K562 (cell line): Measurements from ENCODE around the gene CNPY4. TPM values are rescaled to one million over a fixed set of nuclear protein-coding genes. Genes with fewer than 3 reads are reported as not detected.

Experiments used
- CLOCK ChIP-seq: fragments of 250-450 bp; sonication (Bioruptor Pico); IDR thresholded peaks from 2 replicates; pipeline ENCODE4 v1.4.0; 2020; ENCODE audit warnings: mild to moderate bottlenecking, moderate library complexity, borderline replicate concordance
- COPS2 ChIP-seq: fragments of 450-650 bp; conservative IDR thresholded peaks from 2 replicates; pipeline ENCODE4 v1.6.1; 2016; ENCODE audit warnings: mild to moderate bottlenecking, moderate library complexity
- ELK1 ChIP-seq: sonication (generic); formaldehyde crosslinking; IDR thresholded peaks from 2 replicates; pipeline ENCODE4 v1.8.1; 2022; ENCODE audit warnings: missing genetic modification reagents
- FOXP1 ChIP-seq: sonication (generic); formaldehyde crosslinking; IDR thresholded peaks from 2 replicates; pipeline ENCODE4 v1.8.0; 2022; ENCODE audit warnings: mild to moderate bottlenecking, missing genetic modification reagents
- IRF2 ChIP-seq: sonication (generic); formaldehyde crosslinking; IDR thresholded peaks from 2 replicates; pipeline ENCODE4 v1.8.1; 2022; ENCODE audit warnings: mild to moderate bottlenecking, missing genetic modification reagents
- KDM4B ChIP-seq, 2 experiments: fragments of 450-650 bp in 1 of 2; sonication (generic) in 1 of 2; IDR thresholded peaks; 2 replicates each; pipeline ENCODE4 v1.6.1; 2016 to 2017; ENCODE audit warnings: borderline replicate concordance in 2 of 2, antibody characterized with exemption in 1 of 2, low read depth in 1 of 2, mild to moderate bottlenecking in 1 of 2
- L3MBTL2 ChIP-seq: fragments of 450-650 bp; IDR thresholded peaks from 2 replicates; pipeline ENCODE4 v1.6.1; 2016; ENCODE audit warnings: mild to moderate bottlenecking, moderate library complexity
- MEF2A ChIP-seq: IDR thresholded peaks from 2 replicates; pipeline ENCODE4 v1.6.1; 2011; ENCODE audit warnings: low read depth, mild to moderate bottlenecking, low read length, moderate library complexity; ENCODE audit not compliant: control insufficient read depth
- MLLT1 ChIP-seq, 2 experiments: fragments of 450-650 bp; IDR thresholded peaks; 2 replicates each; pipeline ENCODE4 v1.6.1; 2016
- NCOA4 ChIP-seq: fragments of 450-650 bp; IDR thresholded peaks from 2 replicates; pipeline ENCODE4 v1.6.1; 2018; ENCODE audit warnings: mild to moderate bottlenecking; ENCODE audit not compliant: partially characterized antibody
- NFE2 ChIP-seq: IDR thresholded peaks from 2 replicates; pipeline ENCODE4 v1.6.1; 2014; ENCODE audit warnings: antibody characterized with exemption, low read depth
- RNF2 ChIP-seq: sonication (generic); IDR thresholded peaks from 2 replicates; pipeline ENCODE4 v1.6.1; 2016
- SETDB1 ChIP-seq: IDR thresholded peaks from one replicate; pipeline ENCODE4 v1.6.1; 2012; ENCODE audit warnings: low read length, control low read depth, inconsistent platforms
- XRCC5 ChIP-seq: fragments of 200-400 bp; formaldehyde crosslinking; IDR thresholded peaks from 2 replicates; pipeline ENCODE4 v1.6.1; 2017; ENCODE audit warnings: low read depth, mild to moderate bottlenecking, low read length
- ZNF175 ChIP-seq: fragments of 200-800 bp; sonication (Bioruptor generic); IDR thresholded peaks from 2 replicates; pipeline ENCODE4 v1.6.1; 2016; ENCODE audit warnings: low read depth, mild to moderate bottlenecking, missing genetic modification characterization, missing compliant biosample characterization
- ZNF253 ChIP-seq: fragments of 250-450 bp; sonication (Bioruptor Pico); conservative IDR thresholded peaks from 2 replicates; pipeline ENCODE4 v1.6.1; 2021; ENCODE audit warnings: mild to moderate bottlenecking
- ZNF512 ChIP-seq: IDR thresholded peaks from 2 replicates; pipeline ENCODE4 v1.6.1; 2016; ENCODE audit warnings: missing genetic modification characterization, missing compliant biosample characterization
- ZNF740 ChIP-seq, 3 experiments: fragments of 200-800 bp in 1 of 3; sonication (Bioruptor generic) in 1 of 3; sonication (generic) in 1 of 3; formaldehyde crosslinking in 1 of 3; IDR thresholded peaks; 2 replicates each; pipeline versions ENCODE4 v1.6.1 to v1.8.0; 2016 to 2022; ENCODE audit warnings: mild to moderate bottlenecking in 2 of 3, missing compliant biosample characterization in 2 of 3, missing genetic modification characterization in 2 of 3, missing genetic modification reagents in 1 of 3
- ZNF77 ChIP-seq: fragments of 250-450 bp; sonication (Bioruptor Pico); IDR thresholded peaks from 2 replicates; pipeline ENCODE4 v1.5.0; 2020
- polyA plus RNA-seq, 8 experiments: library from polyadenylated mRNA; depleted of rRNA in 4 of 8; stranded (reverse) in 5 of 8; unstranded in 3 of 8; fragments of >200 nt; fragmentation: Nextera tagmentation in 2 of 8; fragmentation: Illumina TruSeq in 1 of 8; extraction: Ambion mirVana in 2 of 8; extraction: Trizol in 1 of 8; gene quantifications; 2 replicates each; pipeline versions ENCODE4 v1.2.1 to v1.2.3, GENCODE V29; 2011 to 2014; ENCODE audit warnings: inconsistent platforms in 1 of 8, missing spikeins in 1 of 8
- total RNA-seq, 7 experiments: library from RNA; depleted of rRNA in 6 of 7; stranded (reverse); fragments of >200 nt in 6 of 7; fragmentation: Illumina TruSeq in 2 of 7; extraction: Trizol in 2 of 7; gene quantifications; 2 replicates each; pipeline versions ENCODE4 v1.2.1 to v1.2.3, GENCODE V29; 2011 to 2021; ENCODE audit warnings: low replicate concordance in 1 of 7

Gene CNPY4
- total and polyA plus RNA-seq, 9 of the 15 experiments (the other 6 are each of a cell fraction or from before 2014, with no cell fraction given): 1.9 to 11.2 (median 7.0) TPM

GRCh38 chr7:100088621-100089457, 30.6 kb upstream of the CNPY4 start, which contains the start of gene COPS6 (continued):
- TF ChIP-seq ZNF740 (CRISPR knock-in tag; IDR thresholded peaks at IDR 0.05) (no peak; the same call in none of the 2 replicates), ZNF740 (tag; IDR thresholded peaks at IDR 0.05) (no peak; a peak in 1 of 4 replicates), ZNF512 (tag) (no peak), L3MBTL2 (peak; percentile 99), ZNF77 (CRISPR knock-in tag) (no peak; the same call in 1 of the 2 replicates), RNF2 (peak; percentile 90), CLOCK (CRISPR knock-in tag) (no peak), MEF2A (no peak), ELK1 (CRISPR knock-in tag) (no peak), KDM4B (IDR thresholded peaks at IDR 0.05; ENCODE audit: borderline replicate concordance in 2 of 2, low read depth in 1 of 2) (0 out of 4 replicates have a peak, but pooled peaks of 1 of the 2 experiments have one; percentile 27), IRF2 (CRISPR knock-in tag) (peak; percentile 91), ZNF253 (CRISPR knock-in tag) (no peak), SETDB1 (no peak), MLLT1 (IDR thresholded peaks at IDR 0.05) (no peak), COPS2 (no peak), XRCC5 (peak; percentile 57; the same call in 1 of the 2 replicates), NFE2 (peak; percentile 18; the same call in 1 of the 2 replicates), ZNF175 (CRISPR knock-in tag) (peak; percentile 60; the same call in 1 of the 2 replicates), NCOA4 (no peak), FOXP1 (CRISPR knock-in tag) (peak; percentile 99)
